COLO829 (cell line): ENCODE data around the gene CLIC6.

Source experiments
- DNase-seq: peaks from one replicate; pipeline ENCODE4 v3.0.0; 2012; ENCODE audit warnings: low spot score

Gene CLIC6

DNA sequence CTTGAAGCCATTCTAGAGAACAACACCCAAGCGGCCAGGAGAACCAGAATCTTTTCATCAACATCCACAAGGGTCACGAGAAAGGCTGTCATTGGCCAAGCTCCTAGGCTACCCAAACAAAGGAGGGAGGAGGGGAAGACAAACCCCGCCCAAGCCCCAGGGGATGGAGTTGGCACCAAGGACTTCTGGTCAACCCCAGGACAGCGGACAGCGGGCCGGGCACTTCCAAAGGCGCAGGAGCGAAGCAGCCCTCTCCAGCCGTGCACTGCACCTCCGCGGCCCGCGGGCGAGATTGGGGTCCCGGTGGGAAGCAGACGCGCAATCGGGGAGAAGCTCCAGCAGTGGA is at the start of gene CLIC6:
Gene CLIC6 (plus strand): TSS at position 192 of the 346 bp plus-strand sequence. CDS start 395 bp downstream, outside the sequence.
- no peak for DNase-seq

DNA sequence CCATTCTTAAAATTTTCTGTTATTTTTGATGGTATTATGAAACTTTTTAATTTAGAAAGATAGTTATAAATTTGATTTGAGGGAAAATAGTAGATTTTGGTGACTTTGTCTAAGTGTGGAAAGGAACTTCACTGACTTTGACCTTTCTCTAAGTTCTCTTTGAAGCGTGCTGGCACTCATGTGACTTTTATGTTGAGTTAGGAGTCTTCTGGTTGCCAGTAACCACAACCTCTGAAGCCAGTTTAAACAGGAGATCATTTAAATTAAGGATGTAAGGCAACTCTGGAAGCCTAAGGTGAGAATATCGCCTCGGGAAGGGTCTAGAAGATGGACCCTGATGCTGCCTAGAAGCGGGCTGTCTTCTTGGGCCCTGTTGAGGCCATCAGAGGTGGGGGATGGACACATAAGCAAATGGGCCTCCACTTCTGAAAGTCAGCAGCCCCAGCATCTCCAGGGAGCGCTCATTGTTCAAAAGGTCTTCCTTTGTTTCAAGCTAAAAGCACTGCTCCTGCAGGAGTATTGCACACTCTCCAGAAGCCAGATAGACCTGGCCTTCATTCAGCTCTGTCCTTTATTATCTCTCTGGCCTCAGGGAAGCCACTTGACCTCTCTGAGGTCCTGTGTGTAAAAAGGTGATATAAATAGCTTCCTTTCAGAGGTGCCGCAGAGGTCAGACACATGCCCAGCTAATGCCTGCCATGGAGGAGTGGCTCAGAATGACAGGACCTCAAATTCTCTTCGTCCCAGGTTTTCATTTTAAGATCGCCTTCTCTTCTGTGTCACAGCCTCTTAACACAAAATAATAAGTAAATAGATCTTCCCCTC is 48.7 kb upstream of the CLIC6 start:
- no peak for DNase-seq

DNA sequence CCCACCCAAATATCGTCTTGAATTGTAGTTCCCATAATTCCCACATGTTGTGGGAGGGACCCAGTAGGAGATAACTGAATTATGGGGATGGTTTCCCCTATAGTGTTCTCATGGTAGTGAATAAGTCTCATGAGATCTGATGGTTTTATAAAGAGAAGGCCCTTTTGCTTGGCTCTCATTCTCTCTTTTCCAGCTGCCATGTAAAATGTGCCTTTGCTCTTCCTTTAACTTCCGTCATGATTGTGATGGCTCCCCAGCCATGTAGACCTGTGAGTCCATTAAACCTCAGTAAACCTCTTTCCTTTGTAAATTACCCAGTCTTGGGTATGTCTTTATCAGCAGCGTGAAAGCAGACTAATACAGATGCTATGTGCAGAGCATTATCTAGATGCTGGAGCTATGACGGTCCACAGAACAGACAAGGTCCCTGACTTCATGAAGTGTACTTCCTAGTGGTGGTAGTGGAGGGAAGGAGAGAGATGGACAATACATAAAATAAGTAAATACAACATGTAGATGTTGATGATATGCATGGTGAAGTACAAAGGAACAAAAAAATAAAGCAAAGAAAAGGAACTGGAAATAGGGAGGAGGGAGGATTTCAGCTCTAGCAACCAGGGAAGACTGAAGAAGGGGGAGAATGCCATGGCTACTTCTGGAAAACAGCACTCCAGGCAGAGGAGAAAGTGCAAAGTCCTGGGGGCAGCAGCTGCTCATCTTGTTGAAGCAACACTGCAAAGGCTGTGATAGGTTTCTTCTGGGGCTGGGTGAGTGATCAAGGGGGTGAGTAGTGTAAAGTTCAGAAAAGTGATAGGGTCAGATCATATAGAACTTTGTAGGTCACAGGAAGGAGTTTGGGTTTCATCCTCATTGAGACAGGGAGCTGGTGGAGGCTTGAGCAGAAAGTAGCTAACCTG is 47.1 kb upstream of the CLIC6 start:
- DNase-seq: no peak

DNA sequence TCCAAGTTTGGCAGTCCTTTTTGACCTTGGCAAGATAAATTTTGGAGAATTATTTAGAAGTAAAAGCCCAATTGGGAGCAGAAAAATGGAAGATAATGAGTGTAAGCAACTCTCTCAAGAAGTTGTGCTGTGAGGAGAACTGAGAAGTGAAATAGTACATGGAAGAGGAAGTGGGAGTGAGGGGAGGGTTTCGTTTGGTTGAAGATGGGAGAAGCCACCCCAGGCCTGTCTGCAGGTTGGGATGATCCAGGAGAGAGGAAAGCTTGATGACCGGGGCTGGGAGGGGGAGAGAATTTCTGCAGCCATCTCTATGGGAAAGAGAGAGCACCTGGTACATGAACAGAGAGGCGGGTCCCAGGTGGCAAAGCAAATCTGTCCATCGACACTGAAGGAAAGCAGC is 45.3 kb upstream of the CLIC6 start:
- no peak for DNase-seq

DNA sequence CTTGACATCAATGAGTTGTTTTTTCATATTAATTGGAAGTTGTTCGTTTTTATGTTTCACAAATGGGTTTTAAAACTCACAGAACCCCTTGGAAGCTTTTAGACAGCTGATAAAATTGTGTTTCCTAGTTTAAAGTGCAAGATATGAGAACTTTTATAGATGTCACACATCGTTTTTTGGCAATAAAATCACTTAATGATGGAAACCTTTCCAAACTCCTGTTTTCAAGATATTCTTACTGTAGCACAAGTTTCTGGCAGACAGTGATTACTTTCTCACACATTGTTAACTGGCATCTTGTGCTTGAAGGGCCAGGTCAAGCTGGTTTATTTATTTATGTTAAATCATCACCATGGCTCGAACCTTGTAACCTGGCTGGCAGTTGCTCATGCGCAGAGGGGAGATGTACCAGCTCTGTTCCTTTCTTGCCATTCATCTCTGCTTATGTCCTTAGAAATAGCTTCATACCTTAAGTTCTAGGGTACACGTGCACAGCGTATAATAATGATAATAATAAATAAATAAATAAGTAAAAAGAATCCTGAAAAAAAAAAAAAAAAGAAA is 43.7 kb upstream of the CLIC6 start:
- no peak for DNase-seq

DNA sequence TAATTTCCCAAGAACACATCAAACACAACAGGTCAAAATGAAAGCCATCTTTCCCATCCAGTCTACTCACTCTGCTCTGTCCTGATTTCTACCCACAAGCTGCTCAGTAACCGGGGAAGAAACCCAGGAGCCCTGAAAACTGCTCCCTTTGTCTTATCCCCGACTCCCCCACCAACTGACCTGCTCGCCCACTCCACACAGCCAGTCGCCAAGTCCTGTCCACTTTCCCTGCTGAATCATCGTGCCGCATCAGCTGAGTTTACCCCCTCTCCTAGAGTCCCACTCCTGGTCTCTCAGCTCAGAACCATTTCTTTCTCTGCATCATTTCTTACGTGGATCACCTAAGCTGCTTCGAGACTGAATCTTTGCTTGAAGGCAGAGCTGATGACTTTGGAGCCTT is 42.7 kb upstream of the CLIC6 start:
- DNase-seq: no peak

DNA sequence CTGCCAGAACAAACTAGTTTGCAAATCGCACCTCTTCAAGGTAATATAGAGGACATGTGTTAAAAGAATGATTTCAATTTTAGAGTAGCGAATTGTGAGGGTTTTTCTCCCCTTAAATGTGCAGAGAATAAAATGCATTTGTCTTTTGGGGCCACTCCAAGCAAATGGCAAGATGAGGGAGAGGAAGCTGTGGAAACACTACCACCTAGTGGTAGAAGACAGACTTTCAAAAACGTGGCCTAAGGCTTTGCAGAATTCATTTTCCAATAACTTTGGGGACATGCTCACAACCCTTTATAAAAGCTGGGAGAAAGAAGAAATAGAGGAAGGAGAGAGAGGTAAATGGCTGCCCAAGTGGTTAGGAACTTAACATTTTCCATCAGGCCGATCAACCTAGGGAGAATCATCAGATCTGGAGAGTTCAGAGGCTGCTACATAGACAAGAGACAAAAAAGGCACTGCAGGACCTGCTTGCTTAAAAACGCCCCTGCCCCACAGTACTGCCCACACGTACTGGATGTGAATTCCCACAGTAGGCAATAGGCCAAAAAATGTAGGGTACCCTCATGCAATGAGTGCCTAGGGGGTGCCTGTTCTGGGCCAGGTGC is 38.2 kb upstream of the CLIC6 start:
- DNase-seq: peak; percentile 71

DNA sequence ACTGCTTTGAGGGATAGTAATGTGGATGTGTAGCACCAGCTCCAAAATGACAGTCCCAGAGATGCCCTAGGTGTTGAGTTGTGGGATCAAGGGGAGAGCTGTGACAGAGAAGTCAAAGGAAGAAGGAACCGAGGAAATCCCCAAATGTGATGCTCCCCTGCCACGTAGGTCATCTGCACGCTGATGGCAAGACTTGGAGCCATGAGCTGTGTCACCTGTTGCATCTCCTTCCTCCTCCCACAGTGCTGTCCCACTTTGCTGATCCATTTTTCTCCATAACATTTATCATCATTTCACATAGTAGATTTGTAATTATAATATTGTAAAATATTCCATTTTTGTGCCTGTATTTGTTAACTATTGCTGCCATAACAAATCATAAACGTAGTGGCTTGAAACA is 36.3 kb upstream of the CLIC6 start:
- no peak for DNase-seq

DNA sequence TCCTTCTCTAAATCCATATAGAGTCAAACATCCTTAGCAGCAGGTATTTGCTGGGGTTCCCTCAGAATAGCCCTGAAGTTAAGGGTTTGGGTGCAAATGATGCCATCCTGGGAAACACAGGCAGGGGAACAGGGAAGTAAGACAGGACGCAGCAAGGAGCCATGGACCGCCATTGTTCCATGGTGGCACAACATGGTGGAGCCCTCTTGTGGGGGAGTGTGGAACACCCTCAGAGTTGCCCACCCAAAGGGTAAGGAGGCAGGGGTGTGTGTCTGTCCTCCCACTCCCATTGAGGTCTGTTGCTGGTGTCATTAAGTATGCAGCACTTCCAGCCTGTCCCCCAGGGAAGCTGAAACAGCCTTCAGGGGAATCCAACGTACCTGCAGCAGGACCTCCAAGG is 33.5 kb upstream of the CLIC6 start:
- no peak for DNase-seq

DNA sequence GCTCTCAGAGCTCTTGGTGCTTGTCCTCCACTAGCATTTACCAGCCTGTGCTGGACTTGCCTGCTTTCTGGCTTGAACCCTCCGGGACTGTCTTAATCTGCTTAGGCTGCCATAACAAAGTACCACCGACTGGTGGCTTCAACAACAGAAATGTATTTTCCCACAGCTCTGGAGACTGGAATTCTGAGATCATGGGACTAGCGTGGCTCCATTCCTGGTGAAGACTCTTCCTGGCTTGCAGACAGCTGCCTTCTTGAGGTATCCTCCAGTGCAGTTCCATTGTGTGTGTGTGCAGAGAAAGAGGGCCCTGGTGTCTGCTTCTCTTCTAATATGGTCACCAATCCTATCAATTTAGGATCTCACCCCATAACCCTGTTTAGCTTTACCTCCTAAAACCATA is 31.8 kb upstream of the CLIC6 start:
- DNase-seq: no peak

DNA sequence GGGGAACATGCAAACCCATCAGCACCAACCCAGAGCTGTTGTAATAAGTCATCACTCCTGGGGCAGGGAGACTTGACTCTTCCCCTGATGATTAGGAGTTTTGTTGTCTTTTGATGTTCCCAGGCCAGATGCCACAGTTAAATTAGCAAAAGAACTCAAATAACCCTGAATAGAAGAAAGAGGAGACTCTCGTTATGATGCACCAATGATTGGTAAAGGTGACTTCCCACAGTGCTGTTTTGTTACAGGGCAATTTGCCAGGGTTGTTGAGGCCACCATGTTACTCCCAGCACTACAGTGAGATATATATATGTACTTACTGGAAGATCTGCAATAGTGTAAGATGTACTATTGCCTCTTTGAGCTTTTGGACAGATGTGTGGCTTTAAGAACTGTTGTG is 29.5 kb upstream of the CLIC6 start:
- DNase-seq: no peak

DNA sequence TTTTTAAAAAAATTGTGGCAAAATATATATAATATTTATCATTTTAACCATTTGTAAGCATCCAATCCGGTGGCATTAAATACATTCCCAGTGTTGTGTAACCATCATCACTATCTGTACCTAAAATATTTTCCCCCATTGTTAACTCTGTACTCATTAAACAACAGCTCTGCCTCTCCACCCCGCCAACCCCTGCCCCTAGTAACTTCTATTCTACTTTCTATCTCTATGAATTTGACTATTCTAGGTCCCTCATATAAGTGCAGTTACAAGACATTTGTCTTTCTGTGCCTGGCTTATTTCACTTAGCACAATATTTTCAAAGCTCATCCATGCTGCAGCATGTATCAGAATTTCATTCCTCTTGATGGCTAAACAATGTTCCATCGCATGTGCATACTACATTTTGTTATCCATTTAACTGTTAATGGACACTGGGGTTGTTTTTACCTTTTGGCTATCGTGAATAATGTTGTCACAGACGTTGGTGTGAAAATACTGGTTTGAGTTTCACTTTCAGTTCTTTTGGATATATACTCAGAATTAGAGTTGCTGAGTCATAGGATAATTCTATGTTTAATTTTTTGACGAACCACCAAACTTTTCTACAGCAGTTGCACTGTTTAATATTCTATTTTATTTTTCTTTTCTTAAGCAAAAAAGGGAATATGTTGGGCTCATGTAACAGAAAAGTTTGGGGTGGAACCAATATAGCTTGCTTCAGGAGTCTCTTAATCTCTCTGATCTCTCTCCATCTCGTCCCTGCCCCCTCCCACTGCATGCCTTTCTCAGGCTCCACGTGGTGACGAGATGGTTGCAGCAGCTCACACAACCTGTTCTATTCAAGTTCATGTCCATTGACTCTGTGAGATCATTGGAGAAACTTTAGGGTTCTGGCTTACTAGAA is 28.7 kb upstream of the CLIC6 start:
- DNase-seq: no peak

DNA sequence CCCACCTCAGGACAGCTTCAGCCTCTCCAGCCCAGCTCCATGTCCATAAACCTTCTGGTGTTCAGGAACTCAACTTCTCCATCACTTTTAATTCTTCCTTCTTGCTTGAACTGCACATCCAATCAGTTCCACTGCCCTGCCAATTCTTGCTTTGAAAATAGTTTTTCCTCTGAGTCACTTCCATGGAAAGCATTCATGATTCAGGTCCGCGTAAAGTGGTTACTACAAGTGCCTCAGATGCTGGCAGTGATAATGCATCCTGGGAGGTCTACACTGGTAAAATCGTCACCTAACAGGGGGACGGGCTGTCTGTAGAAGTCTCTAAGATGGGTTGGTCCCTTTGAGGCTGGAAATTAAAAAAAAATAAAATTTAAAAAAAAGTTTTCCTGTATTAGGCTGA is 27.9 kb upstream of the CLIC6 start:
- no peak for DNase-seq

DNA sequence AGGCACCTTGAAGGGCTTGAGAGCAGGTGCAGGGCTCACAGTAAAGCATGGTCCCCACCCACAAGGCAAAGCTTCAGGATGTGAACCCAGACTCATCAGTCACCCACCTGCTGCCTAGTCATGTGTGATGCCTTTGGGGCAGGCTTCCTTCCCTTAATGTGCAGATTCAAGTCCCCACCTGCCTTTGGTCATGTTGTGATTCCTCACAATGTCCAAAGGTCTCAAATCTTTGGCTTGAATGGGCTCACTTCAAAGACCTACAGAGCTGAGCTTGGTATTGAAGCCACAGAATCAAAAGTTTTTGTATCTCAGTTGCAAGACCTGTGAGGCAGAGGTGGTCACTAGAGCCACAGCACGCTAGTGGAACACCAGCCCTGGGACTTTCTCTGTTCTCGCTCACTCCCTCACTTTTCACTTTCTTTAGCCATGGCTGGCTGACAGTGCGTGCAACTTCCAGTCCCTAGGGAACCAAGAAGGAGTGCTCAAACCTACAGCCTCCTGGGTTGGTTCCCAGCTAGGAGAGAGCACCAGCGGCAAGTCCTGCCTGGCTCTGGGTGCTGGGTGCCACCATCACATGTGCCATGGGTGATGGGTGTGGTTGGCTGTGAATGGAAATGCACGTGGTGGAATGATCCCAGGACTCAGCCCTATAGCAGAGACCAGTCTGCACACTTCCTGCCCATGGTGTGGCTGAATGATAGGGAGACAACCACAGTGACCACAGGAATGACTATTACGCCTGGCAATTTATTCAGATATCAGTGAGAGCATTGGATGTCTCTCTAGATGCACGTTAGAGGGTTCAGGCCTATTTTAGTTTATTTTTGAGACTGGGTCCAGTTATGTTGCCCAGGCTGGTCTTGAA is 26.4 kb upstream of the CLIC6 start:
- no peak for DNase-seq

DNA sequence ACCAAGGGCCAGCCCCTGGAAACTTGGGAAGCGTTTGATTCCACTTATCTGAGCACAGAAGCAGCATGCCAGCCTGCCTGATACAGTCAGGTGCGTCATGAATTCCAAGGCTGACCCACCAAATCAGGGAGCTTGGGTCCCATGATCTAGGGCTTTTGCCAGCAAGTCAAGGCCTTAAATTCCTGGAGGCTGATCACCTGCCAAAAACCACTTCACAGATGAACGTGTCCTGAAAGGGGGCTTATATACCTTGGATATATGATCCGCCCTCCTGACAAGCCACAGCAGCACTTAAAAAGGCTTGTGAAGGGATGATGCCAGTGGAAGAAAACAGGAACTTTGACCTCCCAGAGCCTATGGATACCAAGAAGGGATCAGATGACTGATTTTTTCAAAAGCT is 24.0 kb upstream of the CLIC6 start:
- no peak for DNase-seq

DNA sequence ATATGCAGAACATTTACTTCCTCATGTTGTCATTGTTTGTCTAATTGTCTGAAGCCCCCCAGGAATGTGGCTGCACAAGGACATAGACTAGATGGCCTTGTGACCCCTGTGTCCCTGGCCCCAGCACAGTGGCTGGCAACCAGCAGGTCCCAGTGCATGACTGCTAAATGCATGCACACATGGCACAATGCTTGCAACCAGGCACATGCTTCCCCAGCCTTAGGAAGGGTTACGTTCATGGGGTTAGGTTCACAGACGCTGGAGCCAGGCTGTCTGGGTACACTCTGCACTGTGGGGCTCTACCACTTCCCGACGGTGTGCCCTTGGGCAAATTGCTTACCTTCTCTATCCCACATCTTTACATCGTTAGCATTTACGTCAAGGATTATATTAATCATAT is 21.2 kb upstream of the CLIC6 start:
- DNase-seq: no peak

DNA sequence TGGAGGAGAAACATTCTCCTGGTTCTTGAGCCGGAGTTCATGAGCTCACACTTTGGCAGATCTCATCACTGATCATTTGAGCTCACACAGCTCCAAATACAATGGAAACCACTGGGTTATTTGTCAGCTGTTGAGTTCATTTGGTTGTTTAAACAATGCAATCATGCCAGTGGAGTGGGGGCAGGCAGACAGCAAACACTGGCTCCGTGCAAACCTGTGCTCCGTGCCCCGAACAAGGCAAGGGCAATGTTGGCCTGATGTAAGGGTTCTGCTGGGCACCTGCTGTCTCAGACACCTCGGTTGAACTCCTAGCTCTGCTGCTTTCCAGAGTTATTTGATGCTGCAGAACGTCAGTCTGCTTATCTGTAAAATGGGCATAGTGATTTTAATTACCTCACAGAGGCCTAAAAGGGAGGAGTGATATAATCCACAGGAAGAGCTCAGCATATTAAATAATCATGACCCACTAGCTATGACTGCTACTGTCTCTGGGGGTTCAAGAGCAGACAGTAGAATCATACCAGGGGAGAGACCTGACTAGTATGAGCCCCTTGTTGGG is 20.0 kb upstream of the CLIC6 start:
- DNase-seq: no peak

DNA sequence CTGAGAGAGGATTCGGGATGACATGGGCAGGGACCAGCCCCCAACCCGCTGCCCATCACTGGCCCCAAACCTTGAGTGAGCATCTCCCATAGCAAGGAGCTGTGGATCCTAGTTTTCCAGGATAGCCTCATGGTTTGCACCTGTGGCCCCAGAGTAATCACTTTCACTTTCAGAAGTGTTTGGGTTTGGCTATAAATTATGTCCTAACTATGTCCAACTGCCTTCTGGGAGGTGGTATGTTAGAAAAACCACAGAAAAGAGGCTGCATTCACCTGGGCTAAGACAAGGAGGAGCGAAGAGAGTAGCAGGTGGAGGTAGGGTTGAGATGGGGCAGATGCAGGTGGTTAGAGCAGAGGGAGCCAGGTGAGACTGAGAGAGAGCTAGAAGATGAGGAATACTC is 19.4 kb upstream of the CLIC6 start:
- no peak for DNase-seq

DNA sequence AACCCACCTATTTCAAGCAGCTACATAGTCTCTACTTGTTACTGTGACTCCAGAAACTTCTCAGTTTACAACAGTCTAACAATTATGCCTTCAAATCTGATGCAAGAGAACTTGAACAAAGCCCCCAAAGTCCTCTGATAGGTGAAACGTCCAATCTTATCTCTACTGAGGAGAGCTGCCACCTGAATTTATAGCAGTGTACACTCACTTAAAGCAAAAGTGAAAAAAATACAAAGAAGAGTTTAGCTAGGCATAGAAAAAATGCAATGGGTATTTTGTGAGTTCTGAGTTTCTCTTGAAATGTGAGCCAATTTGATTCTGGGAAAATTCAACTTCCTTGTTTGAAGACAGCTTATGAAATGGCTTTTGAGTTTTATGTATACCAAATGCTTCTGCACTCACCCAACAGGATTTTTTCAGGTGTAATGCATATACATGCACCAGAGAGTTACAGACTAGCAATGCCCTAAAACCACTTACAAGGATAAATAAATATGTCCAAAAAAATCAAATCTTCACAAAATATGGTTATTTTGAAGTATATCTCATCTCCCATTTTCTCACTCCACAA is 17.8 kb upstream of the CLIC6 start:
- no peak for DNase-seq

DNA sequence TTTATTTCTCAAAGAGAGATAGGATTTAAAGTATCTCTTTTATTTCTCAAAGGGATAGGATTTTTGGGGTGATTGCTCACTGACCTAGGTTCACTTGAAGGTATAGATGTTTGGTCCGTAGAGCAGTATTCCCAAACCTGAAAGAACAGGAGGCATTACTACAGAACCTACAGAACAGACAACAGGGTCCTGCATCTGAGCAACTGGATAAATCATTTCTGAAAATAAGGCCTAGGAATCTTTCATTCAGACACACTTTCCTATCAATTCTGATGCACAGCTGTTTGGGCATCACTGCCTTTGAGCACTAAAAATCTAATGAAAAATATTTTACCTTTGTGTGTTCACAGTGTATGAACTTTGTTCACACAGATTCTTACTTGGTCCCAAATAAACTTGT is 17.2 kb upstream of the CLIC6 start:
- DNase-seq: no peak
